Measurements from ENCODE around the gene CEL. TPM values are rescaled to one million over a fixed set of nuclear protein-coding genes. Genes with fewer than 3 reads are reported as not detected.
"Not testable (repeated sequence)": the region's sequence is repeated elsewhere in the genome, so short reads cannot be mapped to it uniquely, and the experiment has no call there.

Gene CEL
- total RNA-seq, 2 donors from 2014 or later = 1.7 to 2.8 TPM

GRCh38 chr9:133066181-133066983 is 4.6 kb downstream of the CEL start:
- H3K27me3 ChIP-seq (replicated peaks; ENCODE audit: insufficient read depth) = no peaks in the 10 kb centered on the region
- intact Hi-C loops (cut with DNase I) = no loop called here
- DNase-seq (ENCODE audit: low spot score) = no peak
- no peak for TF ChIP-seq CTCF (IDR thresholded peaks at IDR 0.05)
- no peak for TF ChIP-seq POLR2AphosphoS5 (IDR thresholded peaks at IDR 0.05)
- TF ChIP-seq POLR2A (IDR thresholded peaks at IDR 0.05) = no peak
- H3K36me3 ChIP-seq = no peaks in the 10 kb centered on the region
- no peaks in the 10 kb centered on the region for H3K4me1 ChIP-seq (replicated peaks)
- no peak overlapping the region for H3K27ac ChIP-seq
- H3K4me3 ChIP-seq = no peak overlapping the region
- H3K9me3 ChIP-seq = no peaks in the 10 kb centered on the region
- 94% methylated on average over 25 of the region's 25 CpGs for whole genome bisulfite sequencing

- intact Hi-C loops (cut with DNase I) = no loop called here
- no peak for DNase-seq (ENCODE audit: low spot score)
- H3K27ac ChIP-seq = no peak overlapping the region
- H3K36me3 ChIP-seq = no peaks in the 10 kb centered on the region
- no peak for TF ChIP-seq POLR2A (IDR thresholded peaks at IDR 0.05)
- no peak for TF ChIP-seq CTCF (IDR thresholded peaks at IDR 0.05)
- TF ChIP-seq POLR2AphosphoS5 (IDR thresholded peaks at IDR 0.05) = no peak
- H3K27me3 ChIP-seq (replicated peaks; ENCODE audit: insufficient read depth) = no peaks in the 10 kb centered on the region
- 94% methylated on average over 11 of the region's 11 CpGs for WGBS
- H3K4me1 ChIP-seq (replicated peaks) = no peaks in the 10 kb centered on the region
- no peak overlapping the region for H3K4me3 ChIP-seq
- H3K9me3 ChIP-seq = no peaks in the 10 kb centered on the region
Observed at GRCh38 chr9:133067006-133067405, 5.2 kb downstream of the CEL start.

- Histone ChIP-seq H3K9me3 (no peaks in the 10 kb centered on the region), H3K27me3 (replicated peaks; ENCODE audit: insufficient read depth) (no peaks in the 10 kb centered on the region), H3K27ac (no peak overlapping the region), H3K4me3 (no peak overlapping the region), H3K36me3 (no peaks in the 10 kb centered on the region), H3K4me1 (replicated peaks) (no peaks in the 10 kb centered on the region)
- WGBS = 52% methylated on average over 11 of the region's 11 CpGs
- intact Hi-C loops (cut with DNase I) = no loop called here
- no peak for TF ChIP-seq CTCF (IDR thresholded peaks at IDR 0.05)
- no peak for TF ChIP-seq POLR2A (IDR thresholded peaks at IDR 0.05)
- no peak for TF ChIP-seq POLR2AphosphoS5 (IDR thresholded peaks at IDR 0.05)
- DNase-seq (ENCODE audit: low spot score) = no peak
Observed at GRCh38 chr9:133067813-133068212, 6.0 kb downstream of the CEL start.

GRCh38 chr9:133068431-133068830 is 6.7 kb downstream of the CEL start:
- DNase-seq (ENCODE audit: low spot score); H3K27ac ChIP-seq; H3K27me3 ChIP-seq (replicated peaks; ENCODE audit: insufficient read depth); H3K36me3 ChIP-seq; H3K4me1 ChIP-seq (replicated peaks); H3K9me3 ChIP-seq; intact Hi-C loops (cut with DNase I); H3K4me3 ChIP-seq: not testable (repeated sequence)
- WGBS = 88% methylated on average over 1 of the region's 15 CpGs

- 86% methylated on average over 17 of the region's 17 CpGs for WGBS
- intact Hi-C loops (cut with DNase I); H3K4me1 ChIP-seq (replicated peaks): not testable (repeated sequence)
Observed at GRCh38 chr9:133070500-133070961, 8.8 kb downstream of the CEL start.

GRCh38 chr9:133070985-133071384 is 9.2 kb downstream of the CEL start:
- H3K27me3 ChIP-seq (replicated peaks; ENCODE audit: insufficient read depth); H3K36me3 ChIP-seq; H3K9me3 ChIP-seq; H3K4me3 ChIP-seq; H3K27ac ChIP-seq; H3K4me1 ChIP-seq (replicated peaks); intact Hi-C loops (cut with DNase I); DNase-seq (ENCODE audit: low spot score): not testable (repeated sequence)
- WGBS = 100% methylated on average over 4 of the region's 31 CpGs

More at GRCh38 chr9:133070500-133070961, 8.8 kb downstream of the CEL start:
- not testable (repeated sequence) for H3K27ac ChIP-seq; H3K9me3 ChIP-seq; H3K27me3 ChIP-seq (replicated peaks; ENCODE audit: insufficient read depth); H3K4me3 ChIP-seq; H3K36me3 ChIP-seq; DNase-seq (ENCODE audit: low spot score)

Measured in prostate gland (tissue), 2 donors.